Measurements from ENCODE around the gene MBD3L1. TPM values are rescaled to one million over a fixed set of nuclear protein-coding genes. Genes with fewer than 3 reads are reported as not detected.

The MBD3L1 gene
- total RNA-seq, 1 experiment from 2014 or later: not detected

DNA sequence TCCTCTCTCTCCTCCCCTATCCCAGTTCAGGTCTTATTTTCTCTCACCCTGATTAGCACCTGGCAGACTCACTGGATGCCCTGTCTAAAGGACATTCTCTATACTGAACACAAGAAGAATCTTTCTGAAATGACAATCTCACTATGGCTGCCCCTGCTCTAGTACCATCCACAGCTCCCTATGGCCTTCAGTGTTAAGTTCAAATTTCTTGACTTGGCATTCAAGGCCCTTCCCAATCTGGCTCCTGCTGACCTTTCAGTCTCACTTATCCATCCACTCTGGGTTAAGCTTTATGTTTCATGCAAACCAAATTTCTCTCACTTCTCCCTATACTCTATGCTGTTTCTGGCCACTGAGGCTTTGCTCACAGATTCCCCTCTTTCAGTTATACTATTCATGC, 34.2 kb downstream of the MBD3L1 start:
- TF ChIP-seq, protein P1, sequence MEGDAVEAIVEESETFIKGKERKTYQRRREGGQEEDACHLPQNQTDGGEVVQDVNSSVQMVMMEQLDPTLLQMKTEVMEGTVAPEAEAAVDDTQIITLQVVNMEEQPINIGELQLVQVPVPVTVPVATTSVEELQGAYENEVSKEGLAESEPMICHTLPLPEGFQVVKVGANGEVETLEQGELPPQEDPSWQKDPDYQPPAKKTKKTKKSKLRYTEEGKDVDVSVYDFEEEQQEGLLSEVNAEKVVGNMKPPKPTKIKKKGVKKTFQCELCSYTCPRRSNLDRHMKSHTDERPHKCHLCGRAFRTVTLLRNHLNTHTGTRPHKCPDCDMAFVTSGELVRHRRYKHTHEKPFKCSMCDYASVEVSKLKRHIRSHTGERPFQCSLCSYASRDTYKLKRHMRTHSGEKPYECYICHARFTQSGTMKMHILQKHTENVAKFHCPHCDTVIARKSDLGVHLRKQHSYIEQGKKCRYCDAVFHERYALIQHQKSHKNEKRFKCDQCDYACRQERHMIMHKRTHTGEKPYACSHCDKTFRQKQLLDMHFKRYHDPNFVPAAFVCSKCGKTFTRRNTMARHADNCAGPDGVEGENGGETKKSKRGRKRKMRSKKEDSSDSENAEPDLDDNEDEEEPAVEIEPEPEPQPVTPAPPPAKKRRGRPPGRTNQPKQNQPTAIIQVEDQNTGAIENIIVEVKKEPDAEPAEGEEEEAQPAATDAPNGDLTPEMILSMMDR (IDR thresholded peaks at IDR 0.05; ENCODE audit: unreplicated experiment): no peak
- intact Hi-C loops (cut with micrococcal nuclease; ENCODE audit: unreplicated experiment): no loop called here
- Mint-ChIP-seq H3K4me3 (ENCODE audit: low read depth, unreplicated experiment) (no peak overlapping the region), H3K27me3 (ENCODE audit: unreplicated experiment) (no peaks in the 10 kb centered on the region), H3K9me3 (ENCODE audit: low read depth, unreplicated experiment) (no peaks in the 10 kb centered on the region), H3K27ac (ENCODE audit: unreplicated experiment) (no peak overlapping the region), H3K36me3 (ENCODE audit: insufficient read depth, unreplicated experiment) (no peaks in the 10 kb centered on the region), H3K4me1 (ENCODE audit: low read depth, unreplicated experiment) (no peaks in the 10 kb centered on the region)
- no peak for DNase-seq
- CTCF ChIA-PET: no interaction called here
- BruUV-seq (replicated peaks): no TSS peak

DNA sequence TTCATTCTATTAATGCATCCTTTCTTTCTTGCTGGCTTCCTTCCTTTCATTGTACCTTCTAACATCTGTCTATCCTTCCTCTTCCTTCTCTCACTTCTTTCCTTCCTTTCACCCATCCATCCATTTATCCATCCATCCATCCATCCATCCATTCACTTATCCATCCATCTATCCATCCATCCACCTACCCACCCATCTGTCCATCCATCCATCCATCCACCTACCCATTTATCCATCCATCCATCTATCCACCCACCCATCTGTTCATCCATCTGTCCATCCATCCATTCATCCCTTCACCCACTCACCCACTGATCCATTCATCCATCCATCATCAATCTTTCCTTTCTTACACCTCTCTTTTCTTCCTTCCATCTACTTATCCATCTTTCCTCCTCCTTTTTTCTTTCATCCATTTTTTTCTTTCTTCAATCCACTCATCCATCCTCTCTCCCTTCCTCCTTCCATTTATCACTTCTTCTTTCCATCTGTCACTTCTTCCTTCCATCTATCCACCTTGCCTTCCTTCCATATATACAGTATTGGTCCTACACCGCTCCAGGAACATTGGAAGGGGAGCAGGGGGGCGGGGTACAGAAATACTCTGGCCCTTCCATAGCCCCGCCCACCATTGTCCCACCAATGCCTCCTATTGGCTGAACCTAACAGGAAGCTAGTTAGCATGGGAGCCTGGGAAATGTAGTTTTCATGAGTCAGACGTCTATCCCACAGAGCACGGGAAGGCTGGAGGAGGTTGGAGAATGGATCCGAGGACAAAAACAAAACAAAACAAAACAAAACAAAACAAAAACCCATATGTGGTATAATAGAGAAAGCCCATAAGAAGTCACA, 45.9 kb downstream of the MBD3L1 start:
- TF ChIP-seq, protein P1 (IDR thresholded peaks at IDR 0.05; ENCODE audit: unreplicated experiment): no peak
- peaks cover 21% of the 10 kb centered on the region for H3K9me3 Mint-ChIP-seq (ENCODE audit: low read depth, unreplicated experiment)
- DNase-seq: no peak
- H3K4me1 Mint-ChIP-seq (ENCODE audit: low read depth, unreplicated experiment): no peaks in the 10 kb centered on the region
- intact Hi-C loops (cut with micrococcal nuclease; ENCODE audit: unreplicated experiment): no loop called here
- no peak overlapping the region for H3K4me3 Mint-ChIP-seq (ENCODE audit: low read depth, unreplicated experiment)
- CTCF ChIA-PET: no interaction called here
- no peaks in the 10 kb centered on the region for H3K36me3 Mint-ChIP-seq (ENCODE audit: insufficient read depth, unreplicated experiment)
- no peak overlapping the region for H3K27ac Mint-ChIP-seq (ENCODE audit: unreplicated experiment)
- BruUV-seq (replicated peaks): no TSS peak
- H3K27me3 Mint-ChIP-seq (ENCODE audit: unreplicated experiment): no peaks in the 10 kb centered on the region

DNA sequence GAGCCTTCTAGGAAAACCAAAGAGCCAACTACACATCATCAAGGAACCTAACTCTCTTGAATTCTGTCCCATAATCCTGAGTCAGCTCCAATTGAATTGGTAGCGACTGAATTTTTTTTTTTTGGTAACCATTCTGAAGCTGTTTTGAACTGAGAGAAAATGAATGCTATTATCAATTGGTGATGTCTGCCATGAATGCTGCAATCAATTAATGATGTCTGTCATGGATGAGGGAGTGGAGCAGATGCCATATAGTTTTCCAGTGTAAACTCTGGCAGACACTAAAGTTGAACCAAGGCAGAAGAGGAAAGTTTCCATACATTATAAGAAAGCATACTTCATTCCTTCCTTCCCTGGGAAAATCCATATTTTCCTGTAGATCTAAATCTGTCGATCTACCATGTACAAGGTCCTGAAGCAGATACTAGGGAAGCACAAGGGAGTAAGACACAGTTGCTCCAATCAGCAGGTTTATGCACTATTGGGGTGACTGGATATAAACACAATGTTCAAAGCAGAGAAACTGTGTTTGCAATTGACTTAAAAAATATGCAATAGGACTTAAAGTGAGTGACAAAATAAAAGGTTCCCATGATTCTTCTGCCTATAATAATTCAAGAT, 48.8 kb downstream of the MBD3L1 start:
- intact Hi-C loops (cut with micrococcal nuclease; ENCODE audit: unreplicated experiment): no loop called here
- TF ChIP-seq, protein P1 (IDR thresholded peaks at IDR 0.05; ENCODE audit: unreplicated experiment): no peak
- Mint-ChIP-seq H3K4me3 (ENCODE audit: low read depth, unreplicated experiment) (no peak overlapping the region), H3K27ac (ENCODE audit: unreplicated experiment) (no peak overlapping the region), H3K36me3 (ENCODE audit: insufficient read depth, unreplicated experiment) (no peaks in the 10 kb centered on the region), H3K27me3 (ENCODE audit: unreplicated experiment) (no peaks in the 10 kb centered on the region), H3K4me1 (ENCODE audit: low read depth, unreplicated experiment) (no peaks in the 10 kb centered on the region), H3K9me3 (ENCODE audit: low read depth, unreplicated experiment) (peaks cover 16% of the 10 kb centered on the region)
- no peak for DNase-seq
- no TSS peak for BruUV-seq (replicated peaks)
- CTCF ChIA-PET: interaction anchor here (0.6 kb wide), 1 partner anchor 807 kb away, joined by 3 read pairs; no protein-coding TSS in a partner anchor

DNA sequence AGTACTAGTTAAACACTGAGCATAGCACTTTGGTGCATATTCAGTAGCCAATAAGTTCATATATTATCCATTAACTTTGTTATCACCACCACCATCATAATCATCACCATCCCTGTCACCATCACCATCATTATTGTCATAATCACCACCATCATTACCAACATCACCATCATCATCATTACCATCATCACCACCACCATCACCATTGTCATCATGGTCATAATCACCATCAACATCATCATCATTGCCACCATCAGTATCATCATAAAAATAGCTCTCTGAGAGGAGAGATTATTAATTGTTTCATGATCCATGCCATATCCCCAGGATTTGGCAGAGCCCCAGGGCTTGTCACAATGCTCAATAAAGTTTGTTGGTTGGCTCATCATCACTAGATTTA, 49.3 kb downstream of the MBD3L1 start:
- H3K4me3 Mint-ChIP-seq (ENCODE audit: low read depth, unreplicated experiment): no peak overlapping the region
- no peaks in the 10 kb centered on the region for H3K36me3 Mint-ChIP-seq (ENCODE audit: insufficient read depth, unreplicated experiment)
- TF ChIP-seq, protein P1 (IDR thresholded peaks at IDR 0.05; ENCODE audit: unreplicated experiment): no peak
- peaks cover 16% of the 10 kb centered on the region for H3K9me3 Mint-ChIP-seq (ENCODE audit: low read depth, unreplicated experiment)
- intact Hi-C loops (cut with micrococcal nuclease; ENCODE audit: unreplicated experiment): no loop called here
- H3K27me3 Mint-ChIP-seq (ENCODE audit: unreplicated experiment): no peaks in the 10 kb centered on the region
- no peak for DNase-seq
- no peak overlapping the region for H3K27ac Mint-ChIP-seq (ENCODE audit: unreplicated experiment)
- CTCF ChIA-PET: no interaction called here
- no peaks in the 10 kb centered on the region for H3K4me1 Mint-ChIP-seq (ENCODE audit: low read depth, unreplicated experiment)
- BruUV-seq (replicated peaks): no TSS peak
